ENCODE results near the gene MUC2.
"Not testable (repeated sequence)": the region's sequence is repeated elsewhere in the genome, so short reads cannot be mapped to it uniquely, and the experiment has no call there.

The MUC2 gene

DNA sequence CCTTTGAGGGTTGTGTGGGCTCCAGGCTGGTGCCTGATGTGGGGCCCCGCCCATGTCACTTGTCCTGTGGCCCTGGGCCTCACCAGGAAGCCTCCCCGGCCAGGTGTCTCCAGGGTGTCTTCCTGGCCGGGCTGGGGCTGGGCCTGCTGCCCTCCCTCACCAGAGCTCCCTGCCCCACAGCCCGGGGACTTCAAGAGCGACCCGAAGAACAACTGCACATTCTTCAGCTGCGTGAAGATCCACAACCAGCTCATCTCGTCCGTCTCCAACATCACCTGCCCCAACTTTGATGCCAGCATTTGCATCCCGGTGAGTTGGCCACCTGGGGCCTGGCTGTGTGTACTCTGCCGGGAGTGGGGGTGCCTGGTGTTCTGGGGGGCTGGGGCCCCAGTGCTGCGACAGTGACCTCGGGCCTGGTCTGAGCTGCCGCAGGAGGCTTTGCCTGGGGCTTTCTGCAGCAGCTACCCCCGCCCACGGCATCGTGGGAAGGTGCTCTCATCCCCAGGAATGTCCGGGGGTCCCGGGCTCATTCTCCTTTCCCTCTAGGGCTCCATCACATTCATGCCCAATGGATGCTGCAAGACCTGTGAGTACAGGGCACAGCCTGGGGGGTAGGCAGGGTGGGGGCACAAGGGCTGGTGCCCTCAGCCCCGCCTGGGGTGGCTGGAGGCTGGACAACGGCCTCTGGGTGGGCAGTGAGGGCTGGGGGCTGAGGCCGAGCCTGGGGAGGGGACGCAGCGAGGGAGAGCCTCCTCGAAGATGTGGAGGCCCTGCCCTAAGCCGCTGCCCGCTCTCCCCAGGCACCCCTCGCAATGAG lies 34.6 kb downstream of the MUC2 start:
- no peak for DNase-seq

- no peak for DNase-seq
Measured at GRCh38 chr11:1109918-1110705, 35.4 kb downstream of the MUC2 start.

- DNase-seq, result no peak
Measured at GRCh38 chr11:1111545-1112212, 37.0 kb downstream of the MUC2 start.

GRCh38 chr11:1112351-1113191 lies 37.9 kb downstream of the MUC2 start:
- DNase-seq, result no peak

DNA sequence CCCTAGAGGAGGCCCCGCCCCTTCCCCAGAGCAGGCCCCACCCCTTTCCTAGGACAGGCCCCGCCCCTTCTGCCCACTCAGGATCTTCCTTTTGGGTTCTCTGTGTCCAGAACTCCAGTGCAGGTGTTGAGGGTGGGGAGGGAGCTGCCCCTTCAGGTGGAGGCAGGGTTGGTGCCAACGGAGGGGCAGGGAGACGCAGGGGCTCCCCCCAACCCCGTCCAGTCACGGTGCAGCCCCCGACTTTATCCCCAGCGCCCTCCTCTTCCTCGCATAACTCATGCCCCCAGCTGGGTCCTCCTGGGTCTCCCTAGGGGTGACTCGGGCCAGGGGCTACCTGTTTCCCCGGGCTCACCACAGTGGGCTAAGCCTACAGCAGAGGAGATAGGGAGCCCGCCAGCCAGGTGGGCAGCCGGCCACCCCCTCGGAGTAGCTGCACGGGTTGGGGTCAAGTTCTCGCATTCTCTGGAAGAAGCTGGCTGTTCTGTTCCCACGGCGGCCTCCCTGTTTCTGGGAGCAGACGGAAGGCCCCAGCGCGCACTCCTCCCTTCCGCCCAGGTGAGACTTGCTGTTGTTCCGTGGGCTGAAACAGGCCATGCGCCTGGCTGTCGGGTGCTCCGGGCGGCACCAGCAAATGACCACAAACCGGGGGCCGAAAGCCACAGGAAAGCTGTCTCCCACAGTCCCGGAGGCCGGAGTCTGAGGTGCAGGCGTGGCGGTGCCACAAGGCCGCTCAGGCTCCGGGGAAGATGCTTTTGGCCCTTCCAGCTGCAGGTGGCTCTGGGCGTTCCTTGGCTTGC lies 38.9 kb downstream of the MUC2 start:
- no peak for DNase-seq

- DNase-seq, result not testable (repeated sequence)
Measured at GRCh38 chr11:1115292-1115691, 40.6 kb downstream of the MUC2 start.

- DNase-seq, result no peak
Measured at GRCh38 chr11:1116104-1116503, 41.4 kb downstream of the MUC2 start.

- DNase-seq, result no peak
Measured at GRCh38 chr11:1116666-1117390, 42.2 kb downstream of the MUC2 start.

DNA sequence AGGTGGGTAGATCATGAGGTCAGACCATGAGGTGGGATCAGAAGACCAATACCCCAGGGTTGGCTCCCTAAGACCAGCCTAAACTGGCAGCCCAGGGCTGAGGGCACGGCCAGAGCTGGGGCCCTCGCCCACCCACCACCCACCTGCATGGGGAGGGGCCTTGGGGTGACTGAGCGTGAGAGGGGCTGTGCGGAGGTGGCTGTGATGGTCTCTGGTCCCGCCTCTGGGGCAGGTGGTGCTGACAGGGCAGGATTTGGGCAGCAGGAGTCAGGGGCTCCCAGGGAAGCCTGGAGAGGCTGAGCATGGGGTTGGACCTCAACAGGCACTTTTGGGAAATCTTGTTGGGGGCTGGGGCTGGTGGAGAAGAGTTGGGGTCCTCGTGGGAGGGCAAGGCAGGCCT lies 43.3 kb downstream of the MUC2 start:
- DNase-seq, result no peak

GRCh38 chr11:1118755-1119603 lies 44.3 kb downstream of the MUC2 start:
- DNase-seq, result no peak

- DNase-seq, result no peak
Measured at GRCh38 chr11:1119604-1120146, 45.0 kb downstream of the MUC2 start.

GRCh38 chr11:1120532-1121330 lies 46.1 kb downstream of the MUC2 start:
- no peak for DNase-seq

DNA sequence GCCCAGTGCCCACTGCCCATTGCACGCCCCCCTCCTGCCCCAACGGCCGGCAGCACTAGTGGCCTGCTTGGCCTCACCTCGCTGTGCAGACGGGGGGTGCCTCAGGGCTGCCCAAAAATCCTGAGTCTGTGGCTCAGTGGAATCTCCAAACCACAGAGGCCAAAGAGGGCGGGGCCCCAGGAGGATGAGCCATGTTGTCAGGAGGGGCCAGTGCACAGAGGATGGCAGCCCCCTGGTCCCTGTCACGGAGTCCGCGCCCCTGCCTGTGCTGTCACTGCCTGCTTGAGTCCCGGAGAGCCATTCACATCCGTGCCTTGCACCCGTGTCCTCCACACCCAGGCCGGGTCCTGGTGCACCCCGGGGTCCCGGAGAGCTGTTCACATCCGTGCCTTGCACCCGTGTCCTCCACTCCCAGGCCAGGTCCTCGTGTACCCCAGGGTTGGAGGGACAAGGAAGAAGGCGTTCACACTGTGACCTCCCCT lies 46.7 kb downstream of the MUC2 start:
- DNase-seq, result no peak

DNA sequence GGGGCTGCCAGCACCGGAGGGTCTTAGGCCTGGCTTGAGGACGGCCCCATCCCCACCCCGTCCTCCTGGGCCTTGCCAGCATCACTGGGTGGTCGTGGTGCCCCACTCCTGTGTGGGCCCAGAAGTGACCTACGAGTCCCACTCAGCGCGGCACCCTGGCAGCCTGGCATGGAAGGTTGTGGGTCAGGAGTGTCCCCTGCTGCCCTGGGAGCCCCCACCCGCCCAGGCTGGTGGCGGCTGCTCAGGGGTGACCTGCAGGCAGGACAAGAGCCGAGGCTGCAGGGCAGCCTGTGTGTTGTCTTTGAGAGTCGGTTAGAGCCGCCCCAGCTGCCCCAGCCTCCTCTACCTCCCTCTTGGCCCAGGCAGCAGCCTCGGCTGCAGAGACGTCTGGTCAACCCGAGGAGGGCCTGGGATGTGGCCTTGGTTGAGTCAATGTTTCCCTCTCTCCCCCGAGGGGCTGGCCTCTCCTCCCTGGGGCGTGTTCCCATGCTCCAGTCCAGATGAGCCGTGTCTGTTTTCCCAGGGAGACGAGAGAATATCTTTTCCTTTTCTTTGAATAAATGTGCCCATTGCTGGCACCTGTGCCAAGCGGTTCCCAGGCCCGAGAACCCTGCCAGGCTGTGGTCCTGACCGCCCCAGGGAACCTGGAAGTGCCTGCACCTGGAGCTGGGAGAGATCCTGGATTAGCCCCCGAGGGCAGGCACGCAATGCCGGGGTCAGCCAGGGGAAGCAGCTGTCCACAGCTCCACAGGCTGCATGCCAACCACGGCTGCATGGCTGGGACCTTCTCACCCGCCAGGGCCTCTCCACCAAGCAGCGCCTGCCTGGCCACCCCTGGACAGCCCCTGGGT lies 47.4 kb downstream of the MUC2 start:
- no peak for DNase-seq

DNA sequence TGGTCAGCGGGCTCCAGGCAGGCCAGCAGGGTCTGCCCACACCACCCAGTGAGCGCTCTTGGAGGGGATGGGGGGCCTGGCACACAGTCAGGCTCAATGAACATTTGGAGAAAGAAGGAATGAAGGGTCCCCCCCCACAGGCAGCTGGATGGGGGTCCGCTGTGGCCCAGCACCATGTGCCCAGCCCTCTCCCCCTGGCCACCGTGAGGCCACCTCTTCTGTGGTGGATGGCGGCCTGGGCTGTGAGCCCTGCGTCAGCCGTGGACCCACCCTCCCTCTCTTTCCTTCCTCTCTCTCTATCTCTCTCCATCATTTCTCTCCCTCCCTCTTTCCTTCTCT lies 48.0 kb downstream of the MUC2 start:
- no peak for DNase-seq

- DNase-seq, result no peak
Measured at GRCh38 chr11:1123970-1124369, 49.3 kb downstream of the MUC2 start.

All from SIG-M5 (cell line).